ENCODE measurements around the gene SDK1. TPM values are rescaled to one million over a fixed set of nuclear protein-coding genes. Genes with fewer than 3 reads are reported as not detected.

Gene SDK1
- total and polyA plus RNA-seq, 10 of the 15 experiments (the other 5 are each of a cell fraction or from before 2014, with no cell fraction given) = 0.14 to 0.33 TPM; not detected in 8

DNA sequence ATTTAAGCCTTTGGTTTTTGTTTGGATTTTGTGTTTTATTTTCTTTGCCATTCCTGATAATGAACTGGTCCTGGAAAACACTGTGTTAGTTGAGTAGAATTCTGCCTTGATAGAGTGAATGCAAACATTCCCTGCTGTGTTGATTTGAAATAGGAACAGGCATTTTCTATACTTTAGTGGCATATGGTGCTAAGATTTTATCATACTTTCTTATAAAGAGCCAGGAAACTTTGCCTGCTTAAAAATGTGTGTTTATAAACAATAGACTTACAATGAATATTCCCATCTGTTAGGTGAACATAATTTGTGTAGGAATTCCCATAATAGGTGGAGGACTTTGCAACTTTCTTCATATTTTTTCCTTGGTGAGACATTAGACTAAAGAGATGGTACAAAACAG lies 333.3 kb downstream of the SDK1 start:
- Histone ChIP-seq H3K79me2 (ENCODE audit: control insufficient read depth, insufficient read depth, low read length) (no peaks in the 10 kb centered on the region), H3K9me3 (replicated peaks; ENCODE audit: control insufficient read depth, insufficient read depth, low read length) (no peaks in the 10 kb centered on the region), H3K27ac (ENCODE audit: control insufficient read depth, insufficient read depth) (no peak overlapping the region), H3K4me1 (ENCODE audit: control insufficient read depth, insufficient read depth, low read length) (no peaks in the 10 kb centered on the region), H3K9ac (ENCODE audit: control insufficient read depth, insufficient read depth, low read length) (no peak overlapping the region), H3K36me3 (ENCODE audit: control insufficient read depth in 2 of 2, insufficient read depth in 2 of 2, low read length in 1 of 2) (no peaks in the 10 kb centered on the region), H3K27me3 (replicated peaks in 1 of 2; ENCODE audit: control insufficient read depth in 2 of 2, insufficient read depth in 2 of 2, low read length in 1 of 2) (no peaks in the 10 kb centered on the region), H2AFZ (ENCODE audit: control insufficient read depth, low read depth, low read length) (no peak overlapping the region), H3K4me3 (no peak overlapping the region), H3K4me2 (ENCODE audit: control insufficient read depth, insufficient read depth) (no peak overlapping the region), H4K20me1 (ENCODE audit: control insufficient read depth, insufficient read depth) (no peaks in the 10 kb centered on the region)
- DNase-seq (ENCODE audit: low read depth, low spot score) (no peak), FAIRE-seq (no peak), ATAC-seq (no peak)
- ChIA-PET POLR2A (no interaction called here), SMC1A (ENCODE audit: uncharacterized antibody, unreplicated experiment) (no interaction called here), CTCF (no interaction called here), RAD21 (ENCODE audit: unreplicated experiment) (no interaction called here)
- intact Hi-C loops (cut with micrococcal nuclease; ENCODE audit: unreplicated experiment) = no loop called here
- no TSS peak for BruUV-seq (replicated peaks)
- in situ Hi-C loops (cut with MboI) = no loop called here
- TF ChIP-seq NBN (IDR thresholded peaks at IDR 0.05) = no peak
- TF ChIP-seq YBX1 (IDR thresholded peaks at IDR 0.05) = no peak
- TF ChIP-seq SREBF1 (IDR thresholded peaks at IDR 0.05; ENCODE audit: low read length) = no peak
- TF ChIP-seq, protein P1, sequence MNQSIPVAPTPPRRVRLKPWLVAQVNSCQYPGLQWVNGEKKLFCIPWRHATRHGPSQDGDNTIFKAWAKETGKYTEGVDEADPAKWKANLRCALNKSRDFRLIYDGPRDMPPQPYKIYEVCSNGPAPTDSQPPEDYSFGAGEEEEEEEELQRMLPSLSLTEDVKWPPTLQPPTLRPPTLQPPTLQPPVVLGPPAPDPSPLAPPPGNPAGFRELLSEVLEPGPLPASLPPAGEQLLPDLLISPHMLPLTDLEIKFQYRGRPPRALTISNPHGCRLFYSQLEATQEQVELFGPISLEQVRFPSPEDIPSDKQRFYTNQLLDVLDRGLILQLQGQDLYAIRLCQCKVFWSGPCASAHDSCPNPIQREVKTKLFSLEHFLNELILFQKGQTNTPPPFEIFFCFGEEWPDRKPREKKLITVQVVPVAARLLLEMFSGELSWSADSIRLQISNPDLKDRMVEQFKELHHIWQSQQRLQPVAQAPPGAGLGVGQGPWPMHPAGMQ (IDR thresholded peaks at IDR 0.05; ENCODE audit: borderline replicate concordance) = no peak
- TF ChIP-seq RAD51 (IDR thresholded peaks at IDR 0.05) = no peak
- TF ChIP-seq FOXK2 (IDR thresholded peaks at IDR 0.05) = no peak
- no peak for TF ChIP-seq CEBPB (IDR thresholded peaks at IDR 0.05; ENCODE audit: borderline replicate concordance in 1 of 2, low read depth in 2 of 2, low read length in 2 of 2)
- TF ChIP-seq STAT3 (IDR thresholded peaks at IDR 0.05; ENCODE audit: low read depth, low read length) = no peak
- TF ChIP-seq, protein P2, sequence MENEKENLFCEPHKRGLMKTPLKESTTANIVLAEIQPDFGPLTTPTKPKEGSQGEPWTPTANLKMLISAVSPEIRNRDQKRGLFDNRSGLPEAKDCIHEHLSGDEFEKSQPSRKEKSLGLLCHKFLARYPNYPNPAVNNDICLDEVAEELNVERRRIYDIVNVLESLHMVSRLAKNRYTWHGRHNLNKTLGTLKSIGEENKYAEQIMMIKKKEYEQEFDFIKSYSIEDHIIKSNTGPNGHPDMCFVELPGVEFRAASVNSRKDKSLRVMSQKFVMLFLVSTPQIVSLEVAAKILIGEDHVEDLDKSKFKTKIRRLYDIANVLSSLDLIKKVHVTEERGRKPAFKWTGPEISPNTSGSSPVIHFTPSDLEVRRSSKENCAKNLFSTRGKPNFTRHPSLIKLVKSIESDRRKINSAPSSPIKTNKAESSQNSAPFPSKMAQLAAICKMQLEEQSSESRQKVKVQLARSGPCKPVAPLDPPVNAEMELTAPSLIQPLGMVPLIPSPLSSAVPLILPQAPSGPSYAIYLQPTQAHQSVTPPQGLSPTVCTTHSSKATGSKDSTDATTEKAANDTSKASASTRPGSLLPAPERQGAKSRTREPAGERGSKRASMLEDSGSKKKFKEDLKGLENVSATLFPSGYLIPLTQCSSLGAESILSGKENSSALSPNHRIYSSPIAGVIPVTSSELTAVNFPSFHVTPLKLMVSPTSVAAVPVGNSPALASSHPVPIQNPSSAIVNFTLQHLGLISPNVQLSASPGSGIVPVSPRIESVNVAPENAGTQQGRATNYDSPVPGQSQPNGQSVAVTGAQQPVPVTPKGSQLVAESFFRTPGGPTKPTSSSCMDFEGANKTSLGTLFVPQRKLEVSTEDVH (IDR thresholded peaks at IDR 0.05; ENCODE audit: low read depth, partially characterized antibody) = no peak
- TF ChIP-seq, protein P3, sequence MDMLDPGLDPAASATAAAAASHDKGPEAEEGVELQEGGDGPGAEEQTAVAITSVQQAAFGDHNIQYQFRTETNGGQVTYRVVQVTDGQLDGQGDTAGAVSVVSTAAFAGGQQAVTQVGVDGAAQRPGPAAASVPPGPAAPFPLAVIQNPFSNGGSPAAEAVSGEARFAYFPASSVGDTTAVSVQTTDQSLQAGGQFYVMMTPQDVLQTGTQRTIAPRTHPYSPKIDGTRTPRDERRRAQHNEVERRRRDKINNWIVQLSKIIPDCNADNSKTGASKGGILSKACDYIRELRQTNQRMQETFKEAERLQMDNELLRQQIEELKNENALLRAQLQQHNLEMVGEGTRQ (IDR thresholded peaks at IDR 0.05; ENCODE audit: borderline replicate concordance, low read depth, low read length) = no peak
- no peak for TF ChIP-seq SREBF2 (IDR thresholded peaks at IDR 0.05; ENCODE audit: low read length)
- TF ChIP-seq, protein P4, sequence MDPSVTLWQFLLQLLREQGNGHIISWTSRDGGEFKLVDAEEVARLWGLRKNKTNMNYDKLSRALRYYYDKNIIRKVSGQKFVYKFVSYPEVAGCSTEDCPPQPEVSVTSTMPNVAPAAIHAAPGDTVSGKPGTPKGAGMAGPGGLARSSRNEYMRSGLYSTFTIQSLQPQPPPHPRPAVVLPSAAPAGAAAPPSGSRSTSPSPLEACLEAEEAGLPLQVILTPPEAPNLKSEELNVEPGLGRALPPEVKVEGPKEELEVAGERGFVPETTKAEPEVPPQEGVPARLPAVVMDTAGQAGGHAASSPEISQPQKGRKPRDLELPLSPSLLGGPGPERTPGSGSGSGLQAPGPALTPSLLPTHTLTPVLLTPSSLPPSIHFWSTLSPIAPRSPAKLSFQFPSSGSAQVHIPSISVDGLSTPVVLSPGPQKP (IDR thresholded peaks at IDR 0.05; ENCODE audit: low read depth, low read length) = no peak
- no peak for TF ChIP-seq JUNB (IDR thresholded peaks at IDR 0.05)
- no peak for TF ChIP-seq ZNF217 (IDR thresholded peaks at IDR 0.05)
- TF ChIP-seq WRNIP1 (IDR thresholded peaks at IDR 0.05; ENCODE audit: borderline replicate concordance, low read depth, low read length) = no peak
- no peak for TF ChIP-seq SRF (IDR thresholded peaks at IDR 0.05; ENCODE audit: low read depth in 2 of 2, low read length in 2 of 2)
- TF ChIP-seq, protein P5, sequence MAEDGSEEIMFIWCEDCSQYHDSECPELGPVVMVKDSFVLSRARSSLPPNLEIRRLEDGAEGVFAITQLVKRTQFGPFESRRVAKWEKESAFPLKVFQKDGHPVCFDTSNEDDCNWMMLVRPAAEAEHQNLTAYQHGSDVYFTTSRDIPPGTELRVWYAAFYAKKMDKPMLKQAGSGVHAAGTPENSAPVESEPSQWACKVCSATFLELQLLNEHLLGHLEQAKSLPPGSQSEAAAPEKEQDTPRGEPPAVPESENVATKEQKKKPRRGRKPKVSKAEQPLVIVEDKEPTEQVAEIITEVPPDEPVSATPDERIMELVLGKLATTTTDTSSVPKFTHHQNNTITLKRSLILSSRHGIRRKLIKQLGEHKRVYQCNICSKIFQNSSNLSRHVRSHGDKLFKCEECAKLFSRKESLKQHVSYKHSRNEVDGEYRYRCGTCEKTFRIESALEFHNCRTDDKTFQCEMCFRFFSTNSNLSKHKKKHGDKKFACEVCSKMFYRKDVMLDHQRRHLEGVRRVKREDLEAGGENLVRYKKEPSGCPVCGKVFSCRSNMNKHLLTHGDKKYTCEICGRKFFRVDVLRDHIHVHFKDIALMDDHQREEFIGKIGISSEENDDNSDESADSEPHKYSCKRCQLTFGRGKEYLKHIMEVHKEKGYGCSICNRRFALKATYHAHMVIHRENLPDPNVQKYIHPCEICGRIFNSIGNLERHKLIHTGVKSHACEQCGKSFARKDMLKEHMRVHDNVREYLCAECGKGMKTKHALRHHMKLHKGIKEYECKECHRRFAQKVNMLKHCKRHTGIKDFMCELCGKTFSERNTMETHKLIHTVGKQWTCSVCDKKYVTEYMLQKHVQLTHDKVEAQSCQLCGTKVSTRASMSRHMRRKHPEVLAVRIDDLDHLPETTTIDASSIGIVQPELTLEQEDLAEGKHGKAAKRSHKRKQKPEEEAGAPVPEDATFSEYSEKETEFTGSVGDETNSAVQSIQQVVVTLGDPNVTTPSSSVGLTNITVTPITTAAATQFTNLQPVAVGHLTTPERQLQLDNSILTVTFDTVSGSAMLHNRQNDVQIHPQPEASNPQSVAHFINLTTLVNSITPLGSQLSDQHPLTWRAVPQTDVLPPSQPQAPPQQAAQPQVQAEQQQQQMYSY (CRISPR knock-in tag; IDR thresholded peaks at IDR 0.05) = no peak

Measured in GM12878 (cell line).